Prostate gland (tissue), 2 donors: ENCODE measurements around the gene CDKN2B. TPM values are rescaled to one million over a fixed set of nuclear protein-coding genes. Genes with fewer than 3 reads are reported as not detected.

Experiments used
- DNase-seq: peaks from one replicate; pipeline ENCODE4 v3.0.0-alpha.2; 2019; ENCODE audit warnings: low spot score
- H3K27ac ChIP-seq, 2 donors: fragments of 200-600 bp; sonication (generic); 2 replicates each; pipeline ENCODE4 v1.5.1; 2017 to 2019
- H3K27me3 ChIP-seq: fragments of 200-600 bp; sonication (generic); replicated peaks from 2 replicates; pipeline ENCODE4 v1.5.1; 2019; ENCODE audit not compliant: insufficient read depth
- H3K36me3 ChIP-seq, 2 donors: fragments of 200-600 bp; sonication (generic); 1 replicate in 1 of 2; 2 replicates in 1 of 2; pipeline versions ENCODE4 v1.5.1 to v1.8.1; 2017 to 2019
- H3K4me1 ChIP-seq: fragments of 200-600 bp; sonication (generic); replicated peaks from 2 replicates; pipeline ENCODE4 v1.5.1; 2019
- H3K4me3 ChIP-seq, 2 donors: fragments of 200-600 bp; sonication (generic); 2 replicates each; pipeline ENCODE4 v1.5.1; 2017 to 2019
- H3K9me3 ChIP-seq: fragments of 200-600 bp; sonication (generic); 2 replicates; pipeline ENCODE4 v1.5.1; 2017
- CTCF ChIP-seq, 4 experiments: fragments of 200-600 bp in 2 of 4; fragments of 450-650 bp in 2 of 4; sonication (generic) in 2 of 4; IDR thresholded peaks; 1 replicate in 3 of 4; 2 replicates in 1 of 4; pipeline ENCODE4 v1.5.1; 2016 to 2019; ENCODE audit warnings: antibody characterized with exemption in 4 of 4, mild to moderate bottlenecking in 2 of 4, moderate library complexity in 2 of 4
- POLR2A ChIP-seq: fragments of 450-650 bp; IDR thresholded peaks from one replicate; pipeline ENCODE4 v1.6.1; 2016; ENCODE audit warnings: antibody characterized with exemption, mild to moderate bottlenecking
- POLR2AphosphoS5 ChIP-seq: sonication (generic); formaldehyde crosslinking; IDR thresholded peaks from one replicate; pipeline ENCODE4 v1.6.1; 2017; ENCODE audit warnings: antibody characterized with exemption
- WGBS: methylation state at CpG from one replicate; pipeline ENCODE4 v1.1.5; 2018; 5-methylcytosine and 5-hydroxymethylcytosine counted together
- intact Hi-C: fragments of 100-400 bp; cut with DNase I; formaldehyde crosslinking; loops from one replicate; pipeline ENCODE4 v1.14.2; 2022
- total RNA-seq, 2 donors: library from RNA; depleted of rRNA; stranded (reverse); fragments of >200 nt; gene quantifications; one replicate each; pipeline ENCODE4 v1.1.0, GENCODE V29; 2016

Gene CDKN2B
- total RNA-seq, 2 donors from 2014 or later, result 5.4 to 8.8 TPM

- intact Hi-C loops, result no loop called here
- no peaks in the 10 kb centered on the region for H3K9me3 ChIP-seq
- WGBS, result 26% methylated on average over 9 of the region's 9 CpGs
- H3K36me3 ChIP-seq, result no peaks in the 10 kb centered on the region
- H3K27me3 ChIP-seq, result peaks cover 15% of the 10 kb centered on the region
- H3K4me3 ChIP-seq, result no peak overlapping the region
- no peak for DNase-seq
- H3K4me1 ChIP-seq, result no peaks in the 10 kb centered on the region
- H3K27ac ChIP-seq, result no peak overlapping the region
- TF ChIP-seq CTCF (IDR thresholded peaks at IDR 0.05) (no peak), POLR2AphosphoS5 (no peak), POLR2A (no peak)
Measured at GRCh38 chr9:21988056-21988990, 20.8 kb downstream of the CDKN2B start.

GRCh38 chr9:21985964-21986667, 23.0 kb downstream of the CDKN2B start:
- no peak overlapping the region for H3K4me3 ChIP-seq
- intact Hi-C loops, result no loop called here
- no peak for DNase-seq
- H3K27ac ChIP-seq, result no peak overlapping the region
- H3K4me1 ChIP-seq, result no peaks in the 10 kb centered on the region
- no peaks in the 10 kb centered on the region for H3K9me3 ChIP-seq
- no peak for TF ChIP-seq CTCF (IDR thresholded peaks at IDR 0.05)
- no peak for TF ChIP-seq POLR2AphosphoS5
- TF ChIP-seq POLR2A, result no peak
- peaks cover 15% of the 10 kb centered on the region for H3K27me3 ChIP-seq
- H3K36me3 ChIP-seq, result no peaks in the 10 kb centered on the region
- WGBS, result 59% methylated on average over 5 of the region's 5 CpGs

GRCh38 chr9:21984101-21984500, 25.0 kb downstream of the CDKN2B start:
- DNase-seq, result no peak
- H3K36me3 ChIP-seq, result no peaks in the 10 kb centered on the region
- TF ChIP-seq CTCF (IDR thresholded peaks at IDR 0.05), result no peak
- no peak overlapping the region for H3K27ac ChIP-seq
- no peaks in the 10 kb centered on the region for H3K9me3 ChIP-seq
- intact Hi-C loops, result no loop called here
- H3K27me3 ChIP-seq, result peaks cover 8% of the 10 kb centered on the region
- H3K4me3 ChIP-seq, result no peak overlapping the region
- H3K4me1 ChIP-seq, result no peaks in the 10 kb centered on the region

- H3K4me3 ChIP-seq, result no peak overlapping the region
- DNase-seq, result no peak
- H3K4me1 ChIP-seq, result no peaks in the 10 kb centered on the region
- intact Hi-C loops, result no loop called here
- TF ChIP-seq POLR2AphosphoS5, result no peak
- no peak for TF ChIP-seq CTCF (IDR thresholded peaks at IDR 0.05)
- no peak for TF ChIP-seq POLR2A
- H3K36me3 ChIP-seq, result no peaks in the 10 kb centered on the region
- 53% methylated on average over 1 of the region's 1 CpG for WGBS
- no peaks in the 10 kb centered on the region for H3K9me3 ChIP-seq
- no peak overlapping the region for H3K27ac ChIP-seq
- peaks cover 8% of the 10 kb centered on the region for H3K27me3 ChIP-seq
Measured at GRCh38 chr9:21983561-21983935, 25.6 kb downstream of the CDKN2B start.
